NCI-H146 treated with DMSO at 0.1 percent for 48 hours (cell line): Measurements from ENCODE around the gene ZDHHC20.

Source experiments
- DNase-seq: peaks from one replicate; lab custom pipeline; 2025; ENCODE audit not compliant: unreplicated experiment; lab: John Stamatoyannopoulos, UW

Gene ZDHHC20

GRCh38 chr13:21364357-21364756, 94.7 kb downstream of the ZDHHC20 start:
- no peak for DNase-seq

- no peak for DNase-seq
These were observed 96.4 kb downstream of the ZDHHC20 start for GRCh38 chr13:21362741-21363140.

GRCh38 chr13:21361706-21362105, 97.4 kb downstream of the ZDHHC20 start:
- no peak for DNase-seq

- no peak for DNase-seq
These were observed 98.0 kb downstream of the ZDHHC20 start for GRCh38 chr13:21361123-21361522.

- DNase-seq: no peak
These were observed 98.6 kb downstream of the ZDHHC20 start for GRCh38 chr13:21360463-21360862.

GRCh38 chr13:21359855-21360254, 99.2 kb downstream of the ZDHHC20 start:
- DNase-seq: no peak

- DNase-seq: no peak
These were observed 103.8 kb downstream of the ZDHHC20 start for GRCh38 chr13:21355304-21355703.

GRCh38 chr13:21354721-21355120, 104.4 kb downstream of the ZDHHC20 start:
- DNase-seq: no peak

GRCh38 chr13:21348488-21349120, 110.5 kb downstream of the ZDHHC20 start:
- DNase-seq: no peak

GRCh38 chr13:21347753-21348318, 111.3 kb downstream of the ZDHHC20 start:
- DNase-seq: no peak

- DNase-seq: no peak
These were observed 114.4 kb downstream of the ZDHHC20 start for GRCh38 chr13:21344662-21345176.

GRCh38 chr13:21343659-21344058, 115.4 kb downstream of the ZDHHC20 start:
- no peak for DNase-seq

GRCh38 chr13:21342699-21343442, 116.2 kb downstream of the ZDHHC20 start:
- DNase-seq: no peak

GRCh38 chr13:21341637-21342422, 117.3 kb downstream of the ZDHHC20 start:
- DNase-seq: no peak

- DNase-seq: no peak
These were observed 120.3 kb downstream of the ZDHHC20 start for GRCh38 chr13:21338639-21339278.

GRCh38 chr13:21338156-21338555, 120.9 kb downstream of the ZDHHC20 start:
- DNase-seq: no peak

- DNase-seq: no peak
These were observed 122.3 kb downstream of the ZDHHC20 start for GRCh38 chr13:21336609-21337349.

- no peak for DNase-seq
These were observed 125.9 kb downstream of the ZDHHC20 start for GRCh38 chr13:21333186-21333585.

GRCh38 chr13:21330126-21330861, 128.8 kb downstream of the ZDHHC20 start:
- DNase-seq: no peak
